Kidney epithelial cell (primary cell): ENCODE data around the gene CLMN. TPM values are rescaled to one million over a fixed set of nuclear protein-coding genes. Genes with fewer than 3 reads are reported as not detected.

Experiments
- DNase-seq: peaks from one replicate; pipeline ENCODE4 v3.0.0-alpha.2; 2010; ENCODE audit warnings: low read depth
- H3K27me3 ChIP-seq: 2 replicates; pipeline ENCODE4 v1.6.0; 2011; ENCODE audit warnings: low read length; ENCODE audit not compliant: control insufficient read depth, insufficient read depth
- H3K36me3 ChIP-seq: 2 replicates; pipeline ENCODE4 v1.5.1; 2011; ENCODE audit warnings: low read length; ENCODE audit not compliant: control insufficient read depth, insufficient read depth
- H3K4me3 ChIP-seq: 2 replicates; pipeline ENCODE4 v1.5.1; 2011; ENCODE audit warnings: low read depth, mild to moderate bottlenecking, control low read depth, low read length
- total RNA-seq: library from RNA; depleted of rRNA; stranded (reverse); fragments of >200 nt; gene quantifications from 2 replicates; pipeline ENCODE4 v1.2.3, GENCODE V29; 2015
- TF ChIP-seq, protein P1 (sequence below): IDR thresholded peaks from 2 replicates; pipeline ENCODE4 v1.5.1; 2011; ENCODE audit warnings: mild to moderate bottlenecking, moderate library complexity, low read length, control low read depth, inconsistent platforms; ENCODE audit not compliant: insufficient read depth, poor library complexity, severe bottlenecking

The CLMN gene
- total RNA-seq, 1 donor from 2014 or later, result 9.8 TPM

DNA sequence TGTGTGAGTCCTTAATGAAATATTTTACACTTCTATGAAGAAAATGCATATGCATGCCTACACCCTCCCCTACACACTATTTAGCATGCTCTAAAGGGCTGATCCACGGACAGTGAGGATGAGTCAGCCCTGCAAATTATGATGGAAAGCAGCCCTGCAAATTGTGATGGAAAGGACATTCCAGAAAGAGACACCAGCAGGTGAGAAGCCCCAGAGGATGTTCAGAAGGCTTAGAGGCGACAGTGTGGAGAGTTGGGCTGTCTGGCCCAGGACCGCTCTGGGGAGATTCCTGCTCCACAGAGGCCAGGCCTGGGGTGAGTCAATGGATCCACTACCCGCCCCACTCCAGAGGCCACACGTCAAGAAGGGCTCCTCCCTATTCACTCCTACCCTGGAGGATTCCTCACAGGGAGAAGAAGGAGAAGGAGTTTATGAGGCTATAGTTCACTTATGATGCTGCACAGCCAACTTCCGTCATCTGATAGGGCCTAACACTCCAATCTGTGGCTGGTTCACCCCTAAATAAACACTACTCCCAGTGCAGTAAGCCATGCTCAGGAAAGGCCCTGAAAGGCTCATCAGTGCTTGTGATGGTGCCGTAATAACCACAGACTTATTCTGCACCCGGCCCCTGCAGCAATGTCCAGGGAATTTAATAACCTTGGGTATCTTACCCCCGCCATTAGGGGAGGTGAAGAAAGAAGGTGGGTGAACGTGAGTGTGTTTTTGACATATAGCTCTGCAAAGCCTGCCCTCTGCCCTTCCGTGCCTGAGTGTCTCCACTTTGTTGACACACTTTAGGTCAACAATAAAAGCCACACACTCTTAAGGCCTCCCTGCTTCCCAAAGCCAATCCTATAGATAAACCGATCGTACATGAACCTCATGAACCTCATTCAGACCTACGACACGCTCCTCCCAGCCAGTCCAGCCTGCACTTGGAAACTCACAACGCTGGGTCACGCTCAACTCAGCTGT is 46.4 kb downstream of the CLMN start:
- Histone ChIP-seq H3K27me3 (no peaks in the 10 kb centered on the region), H3K4me3 (no peak overlapping the region), H3K36me3 (no peaks in the 10 kb centered on the region)
- DNase-seq, result no peak
- TF ChIP-seq, protein P1, sequence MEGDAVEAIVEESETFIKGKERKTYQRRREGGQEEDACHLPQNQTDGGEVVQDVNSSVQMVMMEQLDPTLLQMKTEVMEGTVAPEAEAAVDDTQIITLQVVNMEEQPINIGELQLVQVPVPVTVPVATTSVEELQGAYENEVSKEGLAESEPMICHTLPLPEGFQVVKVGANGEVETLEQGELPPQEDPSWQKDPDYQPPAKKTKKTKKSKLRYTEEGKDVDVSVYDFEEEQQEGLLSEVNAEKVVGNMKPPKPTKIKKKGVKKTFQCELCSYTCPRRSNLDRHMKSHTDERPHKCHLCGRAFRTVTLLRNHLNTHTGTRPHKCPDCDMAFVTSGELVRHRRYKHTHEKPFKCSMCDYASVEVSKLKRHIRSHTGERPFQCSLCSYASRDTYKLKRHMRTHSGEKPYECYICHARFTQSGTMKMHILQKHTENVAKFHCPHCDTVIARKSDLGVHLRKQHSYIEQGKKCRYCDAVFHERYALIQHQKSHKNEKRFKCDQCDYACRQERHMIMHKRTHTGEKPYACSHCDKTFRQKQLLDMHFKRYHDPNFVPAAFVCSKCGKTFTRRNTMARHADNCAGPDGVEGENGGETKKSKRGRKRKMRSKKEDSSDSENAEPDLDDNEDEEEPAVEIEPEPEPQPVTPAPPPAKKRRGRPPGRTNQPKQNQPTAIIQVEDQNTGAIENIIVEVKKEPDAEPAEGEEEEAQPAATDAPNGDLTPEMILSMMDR, result no peak

DNA sequence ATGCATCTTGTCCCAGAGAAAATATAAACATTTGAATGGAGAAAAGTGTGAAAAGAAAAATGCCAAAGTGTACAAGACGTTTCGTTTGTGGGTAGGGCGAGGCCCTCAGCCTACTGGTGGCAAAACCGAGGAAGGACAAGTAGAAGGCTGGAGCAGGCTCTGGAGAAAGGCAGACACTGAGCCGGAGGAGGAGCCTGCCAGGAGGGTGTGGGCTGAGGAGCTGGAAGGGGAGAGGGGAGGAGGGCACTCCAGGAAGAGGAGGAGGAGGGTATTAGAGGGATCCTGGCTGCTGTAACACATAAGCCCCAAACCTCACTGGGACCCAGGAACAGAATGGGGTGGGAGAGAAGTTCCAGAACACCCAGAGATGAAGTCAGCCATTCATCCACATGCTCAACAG is 47.7 kb downstream of the CLMN start:
- TF ChIP-seq, protein P1, result no peak
- H3K27me3 ChIP-seq, result no peaks in the 10 kb centered on the region
- H3K4me3 ChIP-seq, result no peak overlapping the region
- DNase-seq, result no peak
- no peaks in the 10 kb centered on the region for H3K36me3 ChIP-seq

DNA sequence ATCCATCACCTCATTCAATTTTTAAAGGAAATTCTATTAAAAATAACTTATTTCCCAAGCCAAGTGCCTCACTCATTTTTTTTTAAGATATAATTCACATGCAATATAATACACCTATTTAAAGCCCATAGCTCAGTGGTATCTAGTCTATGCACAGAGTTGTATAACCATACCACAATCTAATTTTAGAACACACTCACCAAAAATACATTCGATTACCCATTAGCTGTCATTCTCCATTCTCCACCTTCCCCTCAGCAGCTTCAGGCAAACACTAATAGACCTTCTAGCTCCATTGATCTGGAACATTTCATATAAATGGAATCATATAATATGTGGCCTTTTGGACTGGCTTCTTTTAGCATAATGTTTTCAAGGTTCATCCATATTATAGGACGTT is 49.5 kb downstream of the CLMN start:
- H3K4me3 ChIP-seq, result no peak overlapping the region
- no peaks in the 10 kb centered on the region for H3K27me3 ChIP-seq
- no peaks in the 10 kb centered on the region for H3K36me3 ChIP-seq
- DNase-seq, result no peak
- TF ChIP-seq, protein P1, result no peak

DNA sequence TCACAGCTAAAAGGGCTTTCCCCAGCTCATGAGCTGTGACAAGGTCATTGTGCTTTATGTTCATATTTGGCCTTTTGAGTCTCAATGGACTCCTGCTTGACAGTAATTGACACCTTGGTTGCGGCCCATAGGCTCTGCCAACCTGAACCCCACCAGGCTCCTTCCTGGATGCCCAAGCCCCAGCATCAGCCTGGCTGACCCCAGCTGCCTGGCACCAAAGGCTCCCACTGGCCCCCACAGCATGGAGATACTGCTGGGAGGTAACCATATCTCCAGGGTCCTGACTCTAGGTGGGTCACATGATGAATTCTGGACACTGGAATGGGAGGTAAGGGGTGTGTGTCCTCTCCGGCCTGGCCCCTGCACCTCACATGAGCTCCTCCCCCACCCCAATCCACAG is 50.2 kb downstream of the CLMN start:
- Histone ChIP-seq H3K4me3 (no peak overlapping the region), H3K27me3 (no peaks in the 10 kb centered on the region), H3K36me3 (no peaks in the 10 kb centered on the region)
- DNase-seq, result no peak
- TF ChIP-seq, protein P1, result no peak

DNA sequence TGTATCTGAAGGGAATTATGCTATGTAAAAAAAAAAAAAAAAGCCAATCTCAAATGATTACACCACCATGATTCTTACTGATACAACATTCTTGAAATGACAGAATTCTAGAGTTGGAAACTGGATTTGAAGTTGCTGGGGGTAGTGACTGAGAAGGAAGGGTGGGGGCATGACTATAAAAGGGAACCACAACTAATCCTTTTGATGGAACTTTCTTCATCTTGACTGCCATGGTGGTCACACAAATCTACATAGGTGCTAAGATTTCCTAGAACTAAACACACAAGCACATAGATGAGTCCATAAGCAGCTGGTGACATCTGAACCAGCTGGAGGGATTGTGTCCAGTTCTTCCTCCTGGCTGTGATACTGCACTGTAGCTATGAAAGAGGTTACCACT is 51.4 kb downstream of the CLMN start:
- DNase-seq, result no peak
- H3K4me3 ChIP-seq, result no peak overlapping the region
- H3K27me3 ChIP-seq, result no peaks in the 10 kb centered on the region
- TF ChIP-seq, protein P1, result no peak
- no peaks in the 10 kb centered on the region for H3K36me3 ChIP-seq
